ENCODE results near the gene HHAT.
"Not testable (repeated sequence)": the region's sequence is repeated elsewhere in the genome, so short reads cannot be mapped to it uniquely, and the experiment has no call there.

HHAT gene

DNA sequence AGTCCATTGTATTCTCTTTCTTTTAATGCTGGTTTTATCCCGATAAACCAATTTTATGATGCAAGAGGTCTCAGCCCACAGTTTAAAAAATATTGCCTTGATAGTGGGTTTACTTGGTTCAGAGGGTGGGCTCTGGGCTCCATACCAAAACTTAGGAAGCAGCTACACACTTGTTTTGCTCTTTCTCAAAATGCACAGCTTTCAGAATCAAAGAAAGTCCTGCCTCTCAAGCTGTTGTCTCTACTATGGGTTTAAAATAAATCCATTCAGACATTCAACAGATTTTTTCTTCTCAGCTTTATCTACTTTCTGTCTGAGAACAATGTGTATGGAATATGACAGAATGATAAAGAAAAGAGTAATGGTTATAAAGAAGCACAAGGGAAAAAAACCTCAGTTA lies 14.8 kb upstream of the HHAT start:
- DNase-seq (ENCODE audit: low read depth): no peak

DNA sequence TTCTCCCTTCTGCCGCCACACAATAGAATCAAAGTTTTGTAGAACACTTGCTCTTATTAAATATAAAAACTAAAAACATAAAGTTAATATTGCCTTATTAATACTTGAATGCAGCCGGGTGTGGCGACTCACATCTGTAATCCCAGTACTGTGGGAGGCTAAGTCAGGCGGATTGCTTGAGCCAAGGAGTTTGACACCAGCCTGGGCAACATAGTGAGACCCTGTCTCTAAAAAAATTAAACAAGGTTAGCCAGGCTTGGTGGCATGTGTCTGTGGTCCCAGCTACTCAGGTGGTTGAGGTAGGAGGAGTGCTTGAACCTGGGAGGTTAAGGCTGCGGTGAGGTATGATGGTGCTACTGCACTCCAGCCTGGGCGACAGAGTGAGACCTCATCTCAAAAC lies 13.2 kb upstream of the HHAT start:
- no peak for DNase-seq (ENCODE audit: low read depth)

DNA sequence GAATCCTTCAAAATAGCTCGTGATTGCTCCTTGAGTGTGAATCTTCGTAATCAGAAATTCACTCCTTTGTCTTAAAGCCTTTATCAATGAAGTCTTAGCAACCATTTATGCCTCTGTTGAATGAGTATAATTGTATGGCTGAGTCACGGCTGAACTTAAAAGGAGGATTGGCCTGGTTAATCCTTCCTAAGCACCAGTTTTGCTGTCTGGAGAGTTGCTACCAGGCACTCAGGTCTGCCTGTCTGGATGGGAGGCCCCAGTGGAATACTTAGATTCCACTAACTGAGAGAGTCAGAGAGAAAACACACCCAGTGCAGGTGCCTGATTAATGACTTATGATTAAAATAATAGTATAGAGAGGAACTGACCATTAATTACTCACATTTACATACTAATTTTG lies 7.6 kb upstream of the HHAT start:
- no peak for DNase-seq (ENCODE audit: low read depth)

DNA sequence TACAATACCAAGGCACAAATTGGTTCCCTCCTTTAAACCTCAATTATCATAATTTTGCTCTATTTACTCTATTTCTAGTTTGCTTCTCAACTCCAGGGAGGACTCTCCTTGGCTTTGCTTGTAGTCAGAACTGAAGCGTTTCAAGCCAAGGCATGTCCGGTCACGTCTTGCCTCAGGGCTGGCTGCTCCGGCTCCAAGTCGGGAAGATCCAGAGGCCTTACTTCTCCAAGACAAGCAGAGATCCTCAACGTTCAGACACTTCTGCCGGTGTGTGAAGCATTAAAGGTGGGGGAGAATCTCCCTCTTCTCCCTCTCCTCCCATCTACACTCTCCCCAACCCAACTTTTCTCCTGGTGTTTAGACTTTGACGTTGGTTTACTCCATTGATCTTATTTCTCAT lies 7.2 kb upstream of the HHAT start:
- DNase-seq (ENCODE audit: low read depth): no peak

DNA sequence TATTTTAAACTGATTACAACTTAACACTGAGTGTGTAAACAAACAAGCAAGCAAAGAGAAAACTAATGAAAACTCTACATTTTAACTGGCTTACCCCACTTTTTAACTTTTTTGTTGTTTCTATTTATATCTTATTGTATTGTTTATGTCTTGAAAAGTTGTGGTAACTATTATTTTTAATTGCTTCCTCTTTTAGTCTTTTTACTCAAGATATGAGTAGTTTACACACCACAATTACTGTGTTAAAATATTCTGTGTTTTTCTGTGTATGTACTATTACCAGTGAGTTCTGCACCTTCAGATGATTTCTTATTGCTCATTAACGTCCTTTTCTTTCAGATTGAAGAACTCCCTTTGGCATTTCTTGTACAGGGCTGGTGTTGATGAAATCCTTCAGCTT lies 4.7 kb upstream of the HHAT start:
- DNase-seq (ENCODE audit: low read depth): no peak

DNA sequence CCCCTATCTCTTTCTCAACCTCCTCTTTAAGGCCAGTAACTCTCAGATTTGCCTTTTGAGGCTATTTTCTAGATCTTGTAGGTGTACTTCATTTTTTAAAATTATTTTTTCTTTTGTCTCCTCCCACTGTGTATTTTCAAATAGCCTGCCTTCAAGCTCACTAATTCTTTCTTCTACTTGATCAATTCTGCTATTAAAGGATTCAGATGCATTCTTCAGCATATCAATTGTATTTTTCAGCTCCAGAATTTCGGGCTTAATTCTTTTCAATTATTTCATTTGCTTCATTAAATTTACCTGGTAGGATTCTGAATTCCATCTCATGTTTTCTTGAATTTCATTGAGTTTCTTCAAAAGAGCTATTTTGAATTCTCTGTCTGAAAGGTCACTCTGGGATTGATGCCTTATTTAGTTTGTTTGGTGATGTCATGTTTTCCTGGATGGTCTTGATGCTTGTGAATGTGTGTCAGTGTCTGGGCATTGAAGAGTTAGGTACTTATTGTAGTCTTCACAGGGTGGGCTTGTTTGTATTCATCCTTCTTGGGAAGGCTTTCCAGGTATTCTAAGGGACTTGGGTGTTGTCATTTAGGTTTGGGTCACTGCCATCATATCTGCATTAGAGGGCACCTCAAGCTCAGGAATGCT lies 3.6 kb upstream of the HHAT start:
- no peak for DNase-seq (ENCODE audit: low read depth)

DNA sequence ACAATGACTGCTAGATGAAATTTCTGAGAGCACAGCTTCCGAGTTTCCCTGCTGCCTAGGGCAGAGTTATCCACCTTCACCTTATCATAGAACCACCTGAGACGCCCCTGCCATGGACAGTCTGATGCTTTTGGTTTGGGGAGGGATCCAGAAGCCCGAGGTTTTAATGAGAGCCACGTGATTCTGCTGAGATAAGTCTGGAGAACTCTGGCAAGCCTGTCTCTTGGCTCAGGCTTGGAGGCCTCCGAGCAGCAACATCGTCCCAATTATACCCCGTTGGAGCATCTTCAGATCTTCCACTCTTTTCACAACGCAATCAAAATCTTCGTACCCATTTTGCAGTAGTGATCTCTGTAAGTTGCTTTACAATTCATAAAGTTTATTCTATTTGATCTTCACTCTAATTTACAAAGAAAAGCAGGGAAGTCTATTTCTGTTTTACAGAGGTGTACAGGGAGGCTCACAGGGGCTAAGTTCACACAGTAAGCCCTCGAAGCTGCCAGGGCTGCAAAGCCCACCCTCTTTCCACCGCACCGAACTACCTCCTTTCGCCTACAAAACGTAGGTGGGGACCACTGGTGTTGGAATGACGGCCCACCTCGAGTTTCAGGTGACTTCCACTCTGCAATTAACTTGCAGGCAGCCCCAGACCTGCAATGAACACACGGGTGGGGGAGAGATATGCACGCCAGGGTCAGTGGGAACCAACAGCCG lies 513 bp upstream of the HHAT start:
- DNase-seq (ENCODE audit: low read depth): no peak

DNA sequence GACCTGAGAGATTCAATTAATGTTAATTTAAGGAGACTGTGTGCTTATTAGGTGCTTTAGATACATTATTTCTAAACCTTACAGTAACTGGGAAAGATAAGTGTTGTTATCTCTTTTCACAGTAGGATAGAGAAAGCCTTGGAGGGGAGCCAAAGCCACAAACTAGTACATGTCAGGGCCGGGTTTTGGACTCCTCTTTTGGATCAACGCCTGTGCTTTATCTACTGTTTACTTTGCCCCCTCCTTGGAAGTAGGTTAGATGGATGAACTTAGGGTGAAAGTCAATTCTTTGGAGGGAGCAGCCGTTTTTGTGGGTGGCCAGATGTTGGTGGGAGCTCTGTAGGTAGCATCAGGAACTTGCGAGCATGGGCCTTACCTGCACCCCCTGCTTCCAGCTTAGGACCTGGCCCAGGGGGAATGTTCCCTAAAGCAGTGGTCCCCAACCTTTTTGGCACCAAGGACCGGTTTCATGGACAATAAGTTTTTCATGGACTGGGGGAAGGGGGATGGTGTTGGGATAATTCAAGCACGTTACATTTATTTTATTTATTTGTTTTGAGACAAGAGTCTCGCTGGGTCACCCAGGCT lies 1.7 kb downstream of the HHAT start:
- peak; percentile 28 for DNase-seq (ENCODE audit: low read depth)

DNA sequence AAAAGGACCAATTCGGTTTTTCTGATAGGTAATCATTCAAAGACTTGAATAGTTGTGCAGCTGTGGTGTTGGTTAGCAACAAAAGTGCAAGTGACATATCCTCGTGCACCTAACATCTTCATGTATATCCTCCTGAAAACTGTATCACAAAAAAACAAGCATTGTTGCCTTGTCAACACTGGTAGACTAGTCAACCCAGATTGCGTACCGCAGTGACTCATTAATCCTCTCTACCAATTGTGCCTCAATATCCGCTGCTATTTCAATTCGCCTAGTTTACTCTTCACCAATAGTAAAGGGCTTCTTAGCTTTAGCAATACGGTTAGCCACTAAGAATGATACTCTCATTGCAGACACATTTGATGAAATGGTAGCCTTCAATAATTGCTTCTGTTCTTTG lies 3.5 kb downstream of the HHAT start:
- no peak for DNase-seq (ENCODE audit: low read depth)

DNA sequence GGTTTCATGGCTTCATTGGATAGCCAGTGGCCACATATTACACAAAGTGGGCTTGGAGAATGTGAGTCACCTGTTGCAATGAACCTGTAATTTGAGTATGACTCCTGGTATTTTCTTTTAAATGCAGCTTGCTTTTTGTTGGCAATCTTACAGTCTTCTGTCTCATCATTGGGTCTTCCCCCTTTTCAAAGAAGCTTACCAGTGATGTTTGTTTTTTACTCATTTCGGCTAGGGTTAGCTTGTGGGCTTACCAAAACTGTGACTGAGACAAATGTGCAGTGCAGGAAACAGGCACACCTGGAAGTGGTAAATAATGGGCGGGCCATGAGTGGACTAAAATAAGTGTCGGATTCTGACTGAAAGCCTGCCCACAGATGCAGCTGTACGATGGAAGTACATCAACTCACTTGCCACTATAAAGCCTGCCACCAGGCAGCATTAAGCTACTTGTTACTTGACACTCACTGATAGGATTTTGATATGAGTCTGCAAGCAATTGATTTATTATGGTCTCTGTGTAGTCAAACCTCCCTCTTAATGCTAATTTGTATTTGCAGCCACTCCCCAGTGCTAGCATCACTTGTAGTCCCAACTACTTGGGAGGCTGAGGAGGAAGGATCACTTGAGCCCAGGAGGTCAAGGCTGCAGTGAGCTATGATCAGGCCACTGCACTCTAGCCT lies 4.2 kb downstream of the HHAT start:
- DNase-seq (ENCODE audit: low read depth): no peak

DNA sequence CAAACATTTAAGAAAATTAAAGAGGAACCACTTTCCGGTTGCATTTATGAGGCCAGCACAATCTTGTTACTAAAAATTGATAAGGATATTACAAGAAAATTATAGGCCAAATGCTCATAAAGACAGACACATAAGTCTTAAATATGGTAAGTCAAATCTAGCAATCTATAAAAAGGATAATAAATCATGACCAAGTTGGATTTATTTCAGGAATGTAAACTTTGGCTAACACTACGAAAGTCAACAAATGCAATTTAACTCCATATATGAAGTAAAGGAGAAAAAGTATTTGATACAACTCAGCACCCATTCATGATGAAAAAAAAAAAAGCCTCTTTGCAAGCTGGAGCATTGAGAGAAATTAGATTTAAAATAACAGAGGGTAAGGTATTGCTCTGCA lies 6.3 kb downstream of the HHAT start:
- no peak for DNase-seq (ENCODE audit: low read depth)

DNA sequence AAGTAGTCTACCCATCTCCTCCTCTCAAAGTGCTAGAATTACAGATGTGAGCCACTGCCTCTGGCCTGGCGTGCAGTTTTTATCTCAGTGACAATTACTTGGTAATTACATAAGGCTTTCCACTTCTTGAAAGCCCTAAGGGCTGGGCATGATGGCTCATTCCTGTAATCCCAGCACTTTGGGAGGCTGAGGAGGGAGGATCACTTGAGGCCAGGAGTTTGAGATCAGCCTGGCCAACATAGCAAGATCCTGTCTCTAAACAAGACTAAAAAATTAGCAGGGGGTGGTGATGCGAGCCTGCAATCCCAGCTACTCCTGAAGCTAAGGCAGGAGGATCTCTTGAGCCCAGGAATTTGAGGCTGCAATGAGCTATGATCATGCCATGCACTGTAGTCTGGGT lies 7.7 kb downstream of the HHAT start:
- no peak for DNase-seq (ENCODE audit: low read depth)

DNA sequence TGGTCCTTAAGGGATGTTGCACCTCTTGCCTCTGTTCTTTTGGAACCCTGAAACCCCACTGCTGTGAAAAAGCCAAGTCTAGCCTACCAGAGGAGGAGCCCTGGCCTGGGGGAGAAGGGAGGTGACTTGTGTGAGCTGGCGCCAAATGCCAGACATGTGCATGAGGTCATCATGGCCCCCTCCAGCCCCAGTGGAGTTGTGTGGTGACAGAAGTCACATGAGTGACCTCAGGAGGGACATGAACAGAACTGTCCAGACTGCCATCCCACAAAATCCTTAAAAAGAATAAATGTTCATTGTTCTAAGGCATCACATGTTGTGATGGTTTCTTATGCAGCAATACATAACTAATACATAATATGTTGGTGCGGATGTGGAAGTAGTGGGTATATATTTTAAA lies 10.8 kb downstream of the HHAT start:
- no peak for DNase-seq (ENCODE audit: low read depth)

DNA sequence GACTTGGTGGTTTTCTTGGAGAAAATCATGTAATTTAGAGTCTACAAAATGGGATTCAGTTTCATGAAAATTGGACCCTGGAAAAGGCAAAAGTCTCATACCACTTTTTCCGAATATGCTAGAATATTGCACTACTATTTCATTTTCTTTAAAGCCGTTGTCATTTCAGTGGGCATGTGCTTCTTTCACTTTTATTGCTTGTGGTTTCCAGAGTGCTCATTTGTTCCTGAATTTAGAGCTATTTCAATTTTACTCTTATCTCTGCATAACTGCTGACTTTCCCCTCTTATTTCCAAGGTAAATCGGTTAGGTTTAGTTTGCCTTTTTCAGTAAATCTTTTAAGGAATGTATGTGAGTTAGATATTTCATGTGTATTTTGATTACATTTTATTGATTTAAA lies 11.6 kb downstream of the HHAT start:
- no peak for DNase-seq (ENCODE audit: low read depth)

DNA sequence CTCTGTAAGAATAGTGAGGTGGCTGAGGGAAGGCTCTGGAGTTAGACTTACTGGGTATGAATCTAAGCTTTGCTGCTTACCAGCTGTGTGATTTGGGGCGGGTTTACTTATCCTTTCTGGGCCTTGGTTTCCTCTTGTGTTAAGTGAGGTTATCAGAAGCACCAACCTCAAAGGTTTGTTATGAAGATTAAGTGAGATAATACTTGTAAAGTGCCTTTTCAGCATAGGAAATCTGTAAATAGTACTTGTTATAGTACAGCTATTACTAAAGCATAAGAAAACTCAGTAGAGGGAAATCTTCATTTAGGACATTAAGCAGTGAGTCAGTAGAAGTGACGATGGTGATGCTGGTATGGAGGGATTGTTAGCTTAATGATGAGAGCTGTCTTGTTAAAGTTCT lies 12.1 kb downstream of the HHAT start:
- DNase-seq (ENCODE audit: low read depth): no peak

DNA sequence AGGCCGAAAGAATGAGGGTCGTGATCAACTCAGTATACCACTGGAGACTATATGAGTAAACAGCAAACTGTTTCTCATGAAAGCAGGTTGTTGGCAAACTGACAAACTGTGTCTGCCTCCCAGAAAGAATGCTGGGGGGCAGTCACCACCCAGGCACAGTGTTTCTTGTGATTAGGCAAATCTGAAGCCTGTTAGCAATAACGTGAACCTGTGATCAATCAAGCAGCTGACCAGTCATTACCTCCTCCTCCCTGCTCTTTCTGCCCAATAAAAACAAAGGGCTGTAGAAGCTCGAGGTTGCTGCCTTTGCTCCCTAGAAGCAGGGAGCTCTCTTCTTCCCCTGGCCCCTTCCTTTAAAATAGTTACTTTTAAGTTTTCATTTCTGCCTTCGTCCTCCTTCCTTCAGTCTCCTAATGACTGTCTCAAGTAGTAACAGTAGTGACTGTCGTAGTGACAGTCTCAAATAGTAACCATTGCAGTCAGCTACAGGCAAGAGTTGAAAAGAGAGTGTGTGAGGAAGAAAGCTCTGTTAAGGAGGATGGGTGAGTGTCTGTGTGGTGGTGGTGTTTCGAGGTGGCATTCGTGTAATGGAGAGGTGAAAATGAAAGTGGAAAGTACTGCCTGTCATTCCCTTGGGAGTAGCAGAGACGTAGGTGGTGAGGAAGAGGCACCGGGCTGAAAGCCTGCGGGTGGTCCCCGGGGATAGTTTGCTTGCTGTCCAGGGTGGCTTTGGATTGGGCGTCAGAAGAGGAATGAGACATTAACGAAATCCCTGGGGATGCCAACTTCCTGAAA lies 14.5 kb downstream of the HHAT start:
- no peak for DNase-seq (ENCODE audit: low read depth)

DNA sequence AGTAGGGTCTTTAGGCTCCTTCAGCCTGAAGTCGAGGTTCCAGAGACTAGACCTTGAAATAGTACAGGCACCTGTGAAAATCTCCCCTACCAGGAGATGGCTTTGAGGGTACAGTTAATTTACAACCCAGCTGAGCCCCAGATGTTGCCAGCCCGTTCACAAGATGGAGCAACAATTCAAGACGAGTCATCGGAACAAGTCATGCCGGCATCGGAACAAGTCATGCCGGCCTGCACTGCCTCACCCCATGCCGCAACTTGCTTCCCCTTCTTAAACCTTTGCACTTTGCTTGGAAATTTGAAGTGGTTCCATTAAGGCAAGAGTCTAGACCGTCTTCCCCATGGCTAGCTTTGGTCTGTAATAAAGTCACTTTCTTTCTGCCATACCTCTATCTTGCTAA lies 16.0 kb downstream of the HHAT start:
- no peak for DNase-seq (ENCODE audit: low read depth)

DNA sequence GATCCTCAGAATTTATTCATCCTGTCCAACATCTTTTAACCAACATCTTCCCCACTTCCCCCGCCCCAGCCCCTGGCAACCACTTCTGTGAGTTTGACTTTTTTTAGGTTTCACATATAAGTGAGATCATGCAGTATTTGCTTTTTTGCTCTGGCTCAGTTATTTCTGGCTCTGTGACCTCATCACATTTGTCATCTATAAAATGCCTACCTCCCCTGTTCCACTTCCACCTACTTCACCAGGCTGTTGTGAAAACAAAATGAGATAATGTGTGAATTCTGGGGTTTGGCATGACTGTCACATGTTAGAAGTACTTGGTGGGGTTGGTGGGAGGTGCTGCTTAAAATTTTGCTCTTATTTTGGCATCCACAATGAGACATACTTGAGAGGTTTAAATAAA lies 18.4 kb downstream of the HHAT start:
- no peak for DNase-seq (ENCODE audit: low read depth)

DNA sequence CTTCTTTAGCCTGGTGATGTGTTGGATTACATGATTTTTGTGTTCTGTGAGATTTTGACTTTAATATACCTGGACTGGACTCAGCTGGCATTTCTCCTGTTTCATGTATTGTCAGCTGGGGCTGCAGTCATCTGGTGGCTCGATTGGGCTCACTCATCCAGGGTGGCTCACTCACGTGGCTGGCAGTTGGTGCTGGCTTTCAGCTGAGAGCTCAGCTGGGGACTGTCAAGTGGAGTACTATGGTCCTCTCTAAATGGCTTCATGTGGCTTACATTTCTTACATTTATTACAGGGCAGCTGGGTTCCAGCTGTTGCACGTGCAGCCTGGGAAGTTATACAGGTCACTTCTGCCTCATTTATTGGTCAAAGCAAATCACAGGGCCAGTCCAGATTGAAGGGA lies 22.8 kb downstream of the HHAT start:
- no peak for DNase-seq (ENCODE audit: low read depth)

DNA sequence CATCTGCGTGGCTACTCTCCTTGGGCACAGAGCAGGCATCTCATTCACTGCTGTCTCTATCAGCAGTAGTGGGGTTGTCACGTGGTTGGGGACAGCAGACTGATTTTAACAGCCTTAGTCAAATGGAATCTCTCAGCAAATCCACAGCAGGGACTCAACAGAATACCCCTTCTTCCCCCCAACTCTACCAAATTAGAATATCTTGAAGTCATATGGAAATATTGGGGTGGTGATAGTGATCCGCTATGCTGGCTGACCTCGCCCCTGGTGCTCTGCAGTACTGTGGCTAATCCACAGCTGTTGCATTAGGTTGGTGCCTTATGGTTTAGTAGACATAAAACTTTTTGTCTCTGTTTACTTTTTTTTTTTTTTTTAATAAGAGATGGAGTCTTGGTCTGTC lies 23.9 kb downstream of the HHAT start:
- DNase-seq (ENCODE audit: low read depth): no peak

DNA sequence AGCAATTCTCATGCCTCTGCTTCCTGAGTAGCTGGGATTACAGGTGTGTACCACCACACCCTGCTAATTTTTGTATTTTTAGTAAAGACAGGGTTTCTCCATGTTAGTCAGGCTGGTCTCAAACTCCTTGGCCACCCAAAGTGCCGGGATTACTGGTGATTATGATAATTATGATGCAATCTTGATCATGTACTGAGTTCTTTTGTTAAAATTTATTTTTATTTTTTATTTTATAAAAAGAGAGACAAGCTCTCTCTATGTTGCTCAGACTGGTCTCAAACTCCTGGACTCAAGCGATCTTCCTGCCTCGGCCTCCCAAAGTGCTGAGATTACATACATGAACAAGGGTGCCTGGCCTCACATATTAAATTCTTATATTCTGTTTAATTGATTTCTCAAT lies 25.6 kb downstream of the HHAT start:
- not testable (repeated sequence) for DNase-seq (ENCODE audit: low read depth)

DNA sequence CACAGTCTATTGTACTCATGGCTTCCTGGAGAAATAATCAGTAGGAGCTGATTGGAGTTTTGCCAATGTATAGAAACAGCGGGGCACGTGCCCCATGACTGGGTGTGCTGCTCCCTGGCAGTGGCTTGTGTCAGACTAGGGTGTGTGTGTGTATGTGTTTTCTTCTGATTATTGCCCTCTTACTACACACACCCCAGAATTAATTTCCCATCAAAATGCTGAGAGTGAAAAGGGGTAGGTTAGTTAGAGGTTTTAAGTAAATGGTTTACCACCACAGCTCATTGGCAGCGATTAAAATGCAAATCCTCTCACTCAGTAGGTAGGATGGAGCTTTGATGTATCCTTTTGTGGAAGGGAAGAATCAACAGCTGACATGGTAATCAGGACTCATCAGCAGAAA lies 29.9 kb downstream of the HHAT start:
- DNase-seq (ENCODE audit: low read depth): no peak

DNA sequence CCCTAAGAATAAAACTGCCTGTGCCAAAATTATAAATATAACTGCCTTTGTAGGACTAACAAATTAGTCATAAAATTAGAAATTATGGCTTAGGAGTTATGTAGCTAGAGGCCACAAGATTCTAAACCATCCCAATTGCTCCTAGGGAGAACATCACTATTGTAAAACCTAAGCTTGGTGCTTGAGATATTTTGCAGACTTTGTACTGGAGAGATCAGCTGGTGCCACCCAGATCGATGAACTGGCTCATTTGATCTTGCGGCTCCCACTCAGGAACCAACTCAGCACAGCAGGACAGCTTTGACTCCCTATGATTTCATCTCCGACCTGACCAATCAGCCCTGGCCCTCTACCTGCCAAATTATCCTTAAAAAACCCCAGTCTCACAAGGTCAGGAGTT lies 30.6 kb downstream of the HHAT start:
- no peak for DNase-seq (ENCODE audit: low read depth)

Measured in iris pigment epithelial cell (primary cell).